HG03469 (cell line): ENCODE results near the gene GLIPR1L1.
"Not testable (repeated sequence)": the region's sequence is repeated elsewhere in the genome, so short reads cannot be mapped to it uniquely, and the experiment has no call there.

Experiments
- ATAC-seq: cut with Tn5 transposase; IDR thresholded peaks from one replicate; pipeline ENCODE4 v1.9.1; 2021; ENCODE audit warnings: mild to moderate bottlenecking, moderate library complexity, moderate number of reproducible peaks; ENCODE audit not compliant: unreplicated experiment

GLIPR1L1 gene

GRCh38 chr12:75334384-75335030, at the start of gene GLIPR1L1:
TSS of gene GLIPR1L1 (plus strand) at chr12:75334670. CDS start at chr12:75334729, 59 bp downstream.
- peak; percentile 67 for ATAC-seq

DNA sequence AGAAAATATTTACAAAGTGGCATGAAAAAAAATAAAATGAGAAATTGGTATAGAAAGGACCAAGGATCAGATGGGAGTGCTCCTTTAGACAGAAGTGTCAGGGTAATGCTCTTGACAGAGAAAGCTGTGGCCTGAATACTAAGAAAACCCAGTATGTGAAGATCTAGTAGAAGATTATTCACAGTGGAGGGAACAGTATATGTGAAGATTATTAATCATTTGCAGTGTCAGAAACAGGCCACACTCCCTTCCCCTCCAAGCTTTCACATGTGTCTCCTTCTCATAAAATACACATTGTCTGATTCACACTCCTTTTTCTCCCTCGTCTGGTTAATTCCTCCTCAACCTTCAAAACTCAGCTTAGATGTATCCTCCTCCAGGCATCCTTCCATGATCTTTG, 45.6 kb upstream of the GLIPR1L1 start:
- ATAC-seq, result no peak

DNA sequence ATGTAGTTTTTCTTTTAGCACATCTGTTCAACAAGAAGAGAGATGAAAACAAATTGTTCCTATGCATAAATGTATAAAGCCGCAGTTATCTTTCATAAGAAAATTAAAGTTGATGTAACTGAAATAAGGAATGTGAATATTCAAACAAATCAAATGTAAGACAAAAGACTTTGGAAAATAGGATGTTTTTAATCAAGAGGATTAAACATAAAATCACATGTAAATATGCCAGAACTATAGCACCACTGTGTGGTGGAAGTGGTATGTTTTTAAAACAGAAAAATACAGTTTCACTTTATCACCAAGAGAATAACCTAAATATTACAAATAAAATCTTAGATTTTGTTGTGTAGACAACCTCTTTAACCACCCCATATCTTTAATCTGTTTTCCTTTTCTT, 44.7 kb upstream of the GLIPR1L1 start:
- ATAC-seq, result no peak

GRCh38 chr12:75291014-75291413, 43.5 kb upstream of the GLIPR1L1 start:
- no peak for ATAC-seq

GRCh38 chr12:75294336-75294735, 40.1 kb upstream of the GLIPR1L1 start:
- no peak for ATAC-seq

DNA sequence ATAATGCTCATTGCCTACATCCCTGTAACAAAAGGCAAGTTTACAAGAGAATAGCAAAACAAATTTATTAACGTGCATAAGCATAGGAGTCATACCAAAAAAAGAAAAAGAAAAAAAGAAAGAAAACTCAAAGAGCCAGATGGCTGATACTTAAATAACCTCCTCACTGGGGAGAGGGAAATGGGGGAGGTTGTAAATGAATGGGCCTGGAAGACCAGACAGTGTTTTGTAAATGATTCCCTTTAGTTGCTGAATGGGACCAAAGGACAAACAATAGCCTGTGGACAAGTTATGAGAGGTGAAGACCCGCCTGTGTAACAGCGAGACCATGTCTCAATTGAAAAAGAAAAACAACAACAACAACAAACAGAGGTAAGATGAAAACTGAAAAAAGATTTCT, 39.7 kb upstream of the GLIPR1L1 start:
- ATAC-seq, result no peak

DNA sequence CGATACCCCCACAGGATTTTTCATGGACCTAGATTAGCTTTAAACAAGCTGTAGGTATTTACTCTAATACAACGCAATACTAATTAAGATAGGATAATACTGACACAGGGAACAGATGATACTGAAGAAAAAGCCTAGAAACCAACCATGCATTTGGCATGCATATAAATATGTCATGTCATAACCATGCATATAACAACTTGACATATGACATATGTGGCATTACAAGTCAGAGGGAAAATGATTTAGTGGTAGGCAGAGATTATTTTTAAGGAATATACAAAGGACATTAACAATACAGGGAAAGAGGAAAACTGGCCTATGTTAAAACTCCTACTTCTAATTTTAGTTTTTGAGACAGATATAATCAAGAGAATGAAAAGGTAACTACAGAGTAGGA, 32.2 kb upstream of the GLIPR1L1 start:
- ATAC-seq, result no peak

GRCh38 chr12:75302781-75303180, 31.7 kb upstream of the GLIPR1L1 start:
- ATAC-seq, result no peak

DNA sequence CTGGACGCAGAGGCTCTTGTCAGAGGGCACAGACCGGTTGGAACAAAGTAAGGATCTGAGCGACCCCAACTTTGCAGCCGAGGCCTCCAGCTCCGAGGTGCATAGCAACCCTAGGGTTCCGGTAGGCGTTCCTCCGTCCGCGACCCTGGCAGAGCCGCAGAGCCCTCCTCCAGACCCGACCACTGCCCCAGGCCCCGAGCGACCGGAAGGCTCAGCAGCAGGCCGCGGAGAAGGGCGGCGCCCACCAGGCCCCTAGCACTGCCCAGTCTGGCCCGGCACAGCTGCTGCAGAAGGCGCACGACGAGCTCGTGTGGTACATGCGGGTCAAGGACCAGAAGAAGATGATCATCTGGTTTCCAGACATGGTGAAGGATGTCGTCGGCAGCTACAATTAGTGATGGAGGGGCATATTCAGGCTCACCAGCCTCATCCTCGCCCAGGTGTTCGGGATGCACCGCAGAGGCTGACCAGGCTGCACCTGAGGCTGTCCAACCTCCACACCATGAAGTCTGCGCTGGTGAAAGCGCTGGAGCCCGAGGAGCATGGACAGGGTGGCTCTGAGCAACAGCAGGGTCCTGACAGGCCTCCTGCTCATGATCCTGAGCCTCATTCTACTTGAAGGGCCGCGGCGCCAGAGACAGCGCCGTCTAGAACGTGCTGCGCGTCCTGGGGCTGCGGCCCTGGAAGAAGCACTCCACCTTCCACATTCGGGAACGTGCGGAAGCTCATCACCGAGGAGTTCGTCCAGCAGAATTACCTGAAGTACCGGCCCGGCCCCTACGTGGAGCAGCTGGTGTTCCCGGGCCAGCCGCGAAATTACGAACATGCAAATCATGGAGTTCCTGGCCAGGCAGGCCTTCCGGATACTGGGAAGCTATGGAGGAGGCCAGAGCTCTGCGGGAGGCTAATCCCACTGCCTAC, 28.8 kb upstream of the GLIPR1L1 start:
- ATAC-seq, result no peak

GRCh38 chr12:75308279-75308678, 26.2 kb upstream of the GLIPR1L1 start:
- no peak for ATAC-seq

DNA sequence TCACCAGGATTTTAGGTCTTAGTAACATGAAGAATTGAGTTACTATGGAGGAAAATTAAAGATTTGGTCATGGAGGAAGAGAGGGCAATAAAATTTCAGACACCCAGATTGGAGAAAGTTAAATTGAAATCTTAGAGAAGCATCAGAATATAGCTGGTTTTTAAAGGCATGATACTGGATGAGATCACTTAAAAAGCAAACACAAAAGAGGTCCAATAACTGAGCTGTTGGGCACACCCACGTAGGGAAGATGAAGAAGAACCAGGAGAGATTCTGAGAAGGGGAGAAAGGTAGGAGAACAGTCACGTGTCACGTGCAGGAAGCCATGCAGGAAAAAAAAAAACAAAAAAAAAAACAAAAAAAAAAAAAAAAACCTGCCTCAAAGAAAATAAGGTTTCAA, 23.1 kb upstream of the GLIPR1L1 start:
- no peak for ATAC-seq

- ATAC-seq, result no peak
These were observed 19.0 kb upstream of the GLIPR1L1 start for GRCh38 chr12:75315518-75315917.

DNA sequence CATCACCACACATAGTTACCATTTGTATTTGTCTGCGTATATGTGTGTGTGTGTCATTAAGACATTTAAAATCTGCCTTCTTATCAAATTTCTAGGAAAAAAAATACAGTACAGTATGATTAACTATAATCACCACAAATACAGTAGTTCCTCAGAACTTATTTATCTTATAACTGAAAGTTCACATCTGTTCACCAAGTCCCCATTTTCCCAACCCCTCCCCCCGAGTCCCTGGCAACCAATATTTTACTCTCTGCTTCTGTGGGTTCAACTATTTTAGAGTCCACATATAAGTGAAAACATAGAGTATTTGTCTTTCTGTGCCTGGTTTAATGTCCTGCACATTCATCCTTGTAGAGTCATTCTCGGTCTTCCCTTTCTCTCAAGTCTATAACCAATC, 16.7 kb upstream of the GLIPR1L1 start:
- no peak for ATAC-seq

DNA sequence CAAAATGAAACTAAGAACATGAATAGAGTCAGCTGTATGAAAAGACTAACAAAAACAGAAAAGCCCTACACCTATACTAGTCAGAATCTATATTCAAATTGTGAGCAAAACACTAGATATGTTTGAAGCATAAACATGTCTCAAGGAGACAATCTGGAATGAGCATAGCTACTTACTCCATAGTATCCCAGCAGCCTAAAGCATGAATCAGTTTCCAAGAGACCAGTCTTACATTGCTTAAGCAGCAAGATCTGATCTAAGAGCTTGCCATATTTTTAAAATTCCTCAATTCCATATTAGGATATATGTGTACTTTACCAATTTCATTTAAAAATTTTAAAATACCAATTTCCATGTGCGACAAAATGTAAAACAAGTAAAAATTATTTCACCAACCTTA, 12.0 kb upstream of the GLIPR1L1 start:
- no peak for ATAC-seq

DNA sequence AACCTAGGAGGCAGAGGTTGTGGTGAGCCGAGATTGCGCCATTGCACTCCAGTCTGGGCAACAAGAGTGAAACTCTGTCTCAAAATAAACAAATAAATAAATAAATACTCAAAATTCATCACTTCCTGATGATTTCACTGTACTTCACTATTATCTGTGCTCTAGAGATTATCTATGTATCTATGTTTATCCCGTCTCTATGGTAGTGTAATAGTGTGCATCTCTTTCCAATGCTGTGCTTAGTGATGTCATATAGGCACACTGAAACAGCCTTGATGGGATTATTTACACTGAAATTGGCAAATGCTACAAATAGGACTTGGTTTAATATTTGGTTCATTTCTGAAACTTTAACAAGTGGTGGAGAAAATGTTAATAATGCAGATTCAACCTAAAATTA, 10.8 kb upstream of the GLIPR1L1 start:
- no peak for ATAC-seq

- no peak for ATAC-seq
These were observed 6.8 kb upstream of the GLIPR1L1 start for GRCh38 chr12:75327642-75328041.

GRCh38 chr12:75329918-75330826, 4.3 kb upstream of the GLIPR1L1 start, which contains the start of gene CAPS2:
TSS of gene CAPS2 (minus strand) at chr12:75330324. CDS start at chr12:75326498, 3,826 bp downstream.
- peak; percentile 73 for ATAC-seq

DNA sequence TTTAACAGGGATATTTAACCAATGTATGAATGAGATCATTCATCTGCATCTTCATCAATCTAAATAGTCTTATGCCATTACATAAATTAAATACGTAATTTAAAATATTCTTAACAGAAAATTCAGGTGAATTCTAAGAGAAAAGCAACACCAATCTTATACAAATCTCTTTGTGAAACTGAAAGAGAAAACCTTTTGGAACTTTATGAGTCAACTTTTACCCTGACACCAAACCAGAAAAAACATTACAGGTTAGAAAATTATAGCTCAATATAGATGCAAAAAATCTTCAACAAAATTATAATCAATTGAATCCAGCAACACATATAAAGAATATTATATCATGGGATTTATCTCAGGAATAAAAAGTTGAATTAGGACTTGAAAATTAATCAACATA, 3.4 kb downstream of the GLIPR1L1 start:
- ATAC-seq, result no peak

GRCh38 chr12:75341873-75342272, 7.4 kb downstream of the GLIPR1L1 start:
- no peak for ATAC-seq

GRCh38 chr12:75345531-75345930, 11.1 kb downstream of the GLIPR1L1 start:
- ATAC-seq, result no peak

- not testable (repeated sequence) for ATAC-seq
These were observed 11.7 kb downstream of the GLIPR1L1 start for GRCh38 chr12:75346215-75346614.
